DMS114 treated with DMSO at 0.1 percent for 48 hours (cell line): ENCODE measurements around the gene TMEM120A.
"Not testable (repeated sequence)": the region's sequence is repeated elsewhere in the genome, so short reads cannot be mapped to it uniquely, and the experiment has no call there.

Experiments
- DNase-seq: peaks from one replicate; lab custom pipeline; 2025; ENCODE audit not compliant: unreplicated experiment; lab: John Stamatoyannopoulos, UW

The TMEM120A gene

DNA sequence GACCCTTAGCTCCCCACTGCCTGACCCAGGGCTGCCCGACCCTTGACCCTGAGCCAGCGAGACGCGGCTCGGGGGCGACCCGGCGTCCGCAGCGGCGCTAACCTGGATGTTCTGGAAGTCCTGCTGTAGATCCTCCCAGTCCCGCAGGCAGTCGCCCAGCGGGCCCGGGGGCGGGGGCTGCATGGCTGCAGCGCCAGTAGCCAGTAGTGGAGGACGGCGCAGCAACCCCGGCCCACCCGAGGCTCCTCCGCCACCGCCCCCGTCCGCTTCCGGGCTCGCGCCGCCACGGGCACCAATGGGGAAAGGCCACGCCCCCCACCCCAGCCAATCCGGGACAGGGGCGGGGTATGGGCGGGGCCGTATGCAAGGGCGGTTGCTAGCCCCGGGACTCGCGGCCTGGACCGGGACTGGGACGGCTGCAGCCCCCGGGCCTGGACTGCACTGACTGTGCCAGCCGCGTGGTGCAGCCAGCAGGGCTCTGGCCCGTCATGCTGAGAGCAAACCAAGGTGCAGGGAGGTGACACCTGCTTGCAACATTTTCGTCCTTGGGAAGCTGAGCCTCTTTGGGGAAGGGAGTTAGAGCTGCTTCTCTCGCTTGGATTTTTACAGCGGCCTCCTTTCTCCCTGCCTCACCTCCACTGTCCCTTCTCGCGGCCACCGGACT, at the start of gene TMEM120A:
TMEM120A (minus strand) TSS at position 208 of the 664 bp plus-strand sequence; CDS start at position 183, 25 bp downstream.
- DNase-seq: peak; percentile 81

DNA sequence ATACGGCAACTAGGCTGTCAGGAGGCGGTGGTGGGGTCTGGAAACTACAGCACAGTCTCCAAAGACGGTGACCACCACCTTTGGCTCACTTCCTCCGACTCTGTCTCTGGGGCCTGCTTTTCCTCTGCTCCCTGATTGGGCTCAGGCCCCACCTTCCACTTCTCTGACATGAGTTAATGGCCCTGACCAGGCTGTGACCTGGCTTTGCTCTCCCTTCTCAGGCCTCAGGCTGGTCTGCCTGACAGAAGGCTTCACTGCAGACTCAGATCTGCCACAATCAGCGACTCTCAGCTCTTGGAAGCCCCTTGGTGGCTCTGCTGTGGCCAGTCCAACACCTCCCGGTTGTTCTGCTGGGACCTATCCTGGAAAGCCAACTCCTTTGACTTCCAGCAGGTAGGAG, 45.7 kb upstream of the TMEM120A start:
- no peak for DNase-seq

DNA sequence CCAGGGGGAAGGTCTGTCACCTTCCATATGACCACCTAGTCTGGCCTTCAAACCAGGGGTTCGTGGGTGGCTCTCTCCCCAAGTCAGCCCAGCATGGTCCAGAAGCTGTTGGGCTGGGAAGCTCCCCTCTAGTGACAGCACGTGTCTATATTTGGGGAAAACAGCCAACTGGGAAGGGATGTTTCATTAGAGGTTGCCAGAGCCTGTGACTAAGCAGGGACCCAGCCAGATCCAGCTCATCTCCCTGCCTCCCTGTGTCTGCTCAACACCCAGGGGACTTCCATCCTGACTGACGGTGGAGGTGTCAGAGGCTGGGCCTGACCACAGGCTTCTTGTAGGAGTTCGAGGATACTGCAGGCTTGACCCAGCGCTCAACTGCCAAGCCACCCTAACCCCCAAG, 42.9 kb upstream of the TMEM120A start:
- DNase-seq: no peak

DNA sequence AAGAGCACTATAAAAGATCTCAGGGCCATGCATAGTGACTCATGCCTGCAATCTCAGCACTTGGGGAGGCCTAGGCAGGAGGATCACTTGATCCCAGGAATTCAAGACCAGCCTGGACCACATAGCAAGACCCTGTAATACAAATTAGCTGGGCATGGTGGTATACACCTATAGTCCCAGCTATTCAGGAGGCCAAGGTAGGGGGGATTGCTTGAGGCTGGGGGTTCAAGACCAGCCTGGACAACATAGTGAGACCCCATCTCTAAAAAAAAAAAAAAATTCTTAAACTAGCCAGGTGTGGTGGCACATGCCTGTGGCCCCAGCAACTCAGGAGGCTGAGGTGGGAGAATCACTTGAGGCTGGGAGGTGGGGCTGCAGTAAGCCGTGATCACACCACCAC, 37.6 kb upstream of the TMEM120A start:
- DNase-seq: no peak

DNA sequence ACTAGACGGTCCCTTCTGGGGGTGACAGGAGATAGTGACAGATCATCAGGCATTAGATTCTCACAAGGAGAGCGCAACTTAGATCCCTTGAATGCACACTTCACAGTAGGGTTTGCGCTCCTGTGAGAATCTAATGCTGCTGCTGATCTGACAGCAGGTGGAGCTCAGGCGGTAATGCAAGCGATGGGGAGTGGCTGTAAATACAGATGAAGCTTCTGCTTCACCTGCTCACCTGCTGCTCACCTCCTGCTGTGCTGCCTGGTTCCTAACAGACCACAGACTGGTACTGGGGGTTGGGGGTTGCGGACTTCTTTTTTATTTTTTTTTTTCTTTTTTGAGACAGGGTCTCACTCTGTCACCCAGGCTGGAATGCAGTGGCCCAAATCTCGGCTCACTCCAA, 35.3 kb upstream of the TMEM120A start:
- DNase-seq: not testable (repeated sequence)

DNA sequence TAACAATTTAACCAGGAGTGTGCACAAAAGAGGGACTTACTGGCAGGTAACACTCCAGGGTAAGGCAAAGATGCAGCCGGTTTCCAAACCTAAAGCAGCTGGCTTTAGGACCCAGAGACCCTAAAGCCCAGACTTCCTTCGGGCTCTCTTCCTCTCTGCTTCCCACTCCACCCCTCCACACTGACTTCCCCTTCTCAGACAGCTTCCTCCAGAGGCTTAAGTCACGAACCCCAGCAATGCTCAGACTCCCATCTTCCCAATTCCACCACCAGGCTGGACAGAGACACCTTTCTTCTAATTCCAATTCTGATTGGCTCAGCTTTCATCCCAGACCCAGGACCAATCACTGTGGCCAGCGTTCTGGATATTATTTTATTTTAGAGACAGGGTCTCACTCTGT, 28.6 kb upstream of the TMEM120A start:
- no peak for DNase-seq

DNA sequence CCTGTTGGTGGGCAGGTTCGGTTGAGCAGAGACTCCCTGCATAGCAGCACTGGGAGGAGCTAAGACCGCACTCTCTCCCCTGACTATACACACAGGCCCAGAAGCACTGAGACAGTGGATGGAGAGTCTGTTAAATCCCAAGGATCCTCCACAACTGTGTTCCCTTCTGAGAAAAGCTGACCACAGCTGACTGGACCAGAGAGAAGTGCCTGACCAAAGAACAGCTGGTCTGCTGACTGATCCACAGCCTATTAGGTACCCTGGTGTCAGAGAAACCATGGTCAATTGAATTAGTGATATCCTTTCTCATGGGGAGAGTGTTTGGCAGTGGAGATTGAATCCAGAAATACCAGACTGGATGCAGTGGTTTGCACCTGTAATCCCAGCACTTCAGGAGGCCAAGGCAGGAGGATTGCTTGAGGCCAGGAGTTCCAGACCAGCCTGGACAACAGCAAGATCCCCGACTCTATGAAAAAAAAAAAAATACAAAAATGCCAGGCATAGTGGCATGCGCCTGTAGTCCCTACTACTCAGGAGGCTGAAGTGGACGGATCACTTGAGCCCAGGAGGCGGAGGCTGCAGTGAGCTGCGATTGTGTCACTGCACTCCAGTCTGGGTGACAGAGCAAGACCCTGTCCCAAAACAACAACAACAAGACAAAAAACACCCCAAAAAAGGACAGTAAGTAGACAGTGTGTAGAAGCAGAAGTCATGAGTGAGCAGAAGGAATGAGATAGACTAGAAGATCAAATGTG, 27.8 kb upstream of the TMEM120A start:
- no peak for DNase-seq

DNA sequence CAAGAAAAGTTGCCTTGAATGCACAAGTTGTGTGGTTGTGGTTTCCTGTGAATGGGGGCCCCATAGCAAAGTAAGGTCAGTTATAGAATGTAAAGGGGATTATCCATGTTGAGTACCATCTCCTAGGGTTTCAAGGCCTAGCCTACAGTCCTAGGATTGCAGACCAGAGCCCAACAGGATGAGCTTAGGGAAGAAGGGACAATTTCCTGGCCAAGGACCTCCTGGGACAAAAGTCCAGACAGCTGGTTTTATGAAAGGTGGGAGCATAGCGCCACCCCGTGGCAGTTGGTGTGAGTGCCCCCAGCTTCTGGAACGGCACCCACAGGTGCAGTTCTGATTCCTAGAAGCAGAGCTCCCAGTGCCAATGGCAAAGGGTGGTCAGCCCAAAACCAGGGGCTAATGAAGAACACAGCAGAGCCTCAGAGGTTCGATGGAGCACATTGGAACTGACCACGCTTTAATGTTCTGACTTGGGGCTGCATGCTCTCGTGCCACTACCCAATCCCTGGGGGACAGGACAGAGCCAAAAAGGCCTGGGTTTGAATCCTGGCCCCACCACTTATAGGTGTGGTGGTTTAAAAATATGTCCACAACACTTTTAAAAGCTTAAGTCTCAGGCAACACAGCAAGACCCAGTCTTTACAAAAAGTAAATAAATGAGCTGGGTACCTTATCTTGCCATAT, 25.8 kb upstream of the TMEM120A start:
- DNase-seq: peak; percentile 17

DNA sequence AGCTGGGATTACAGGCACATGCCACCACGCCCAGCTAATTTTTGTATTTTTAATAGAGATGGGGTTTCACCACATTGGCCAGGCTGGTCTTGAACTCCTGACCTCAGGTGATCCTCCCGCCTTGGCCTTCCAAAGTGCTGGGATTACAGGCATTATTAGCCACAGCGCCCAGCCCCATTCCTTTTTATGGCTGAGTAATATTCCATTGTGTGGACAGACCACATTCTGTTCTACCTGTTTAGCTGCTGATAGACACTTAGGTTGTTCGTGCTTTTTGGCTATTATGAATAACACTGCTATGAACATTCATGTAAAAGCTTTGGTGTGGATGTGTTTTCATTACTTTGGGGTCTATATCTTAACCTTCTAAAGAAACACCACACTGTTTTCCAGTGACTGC, 24.1 kb upstream of the TMEM120A start:
- not testable (repeated sequence) for DNase-seq

DNA sequence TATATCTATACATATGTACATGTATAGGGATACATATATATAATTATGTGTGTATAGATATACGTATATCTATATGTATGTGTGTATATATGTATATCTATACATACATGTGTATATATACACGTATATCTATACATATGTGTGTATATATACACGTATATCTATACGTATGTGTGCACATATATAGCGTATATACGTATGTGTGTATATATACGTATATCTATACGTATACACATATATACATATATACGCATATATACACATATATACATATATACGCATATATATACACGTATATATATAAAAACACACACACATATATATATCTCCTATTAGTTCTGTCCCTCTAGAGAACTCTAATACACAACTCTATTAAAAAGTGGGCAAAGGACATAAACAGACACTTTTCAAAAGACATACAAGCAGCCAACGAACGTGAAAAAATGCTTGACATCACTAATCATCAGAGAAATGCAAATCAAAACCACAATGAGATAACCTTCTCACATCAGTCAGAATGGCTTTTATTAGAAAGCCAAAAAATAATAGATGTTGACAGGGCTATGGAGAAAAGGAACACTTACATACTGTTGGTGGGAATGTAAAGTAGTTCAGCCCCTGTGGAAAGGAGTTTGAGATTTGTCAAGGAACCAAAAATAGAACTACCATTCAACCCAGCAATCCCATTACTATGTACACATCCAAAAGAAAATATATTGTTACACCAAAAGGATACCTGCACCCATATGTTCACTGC, 22.0 kb upstream of the TMEM120A start:
- no peak for DNase-seq

DNA sequence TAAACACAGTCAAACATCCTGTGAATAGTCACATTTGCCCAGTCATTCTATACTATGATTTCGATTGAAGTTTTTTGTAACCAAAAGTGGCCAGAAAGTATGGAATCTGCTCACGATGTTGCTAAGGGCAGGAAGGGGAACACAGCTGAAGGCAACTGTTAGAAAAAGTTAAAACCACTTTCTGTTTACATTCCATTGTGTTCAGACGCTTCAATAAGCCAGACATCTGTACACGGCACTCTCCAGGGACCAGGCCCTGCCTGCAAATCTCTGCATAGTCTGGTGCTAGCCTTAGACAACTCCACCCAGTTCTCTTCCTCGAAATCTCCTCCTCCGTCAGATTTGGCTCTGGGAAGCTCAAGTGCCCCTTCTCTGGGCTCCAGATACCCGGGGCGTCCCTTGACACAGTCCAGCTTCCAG, 17.1 kb upstream of the TMEM120A start:
- no peak for DNase-seq

DNA sequence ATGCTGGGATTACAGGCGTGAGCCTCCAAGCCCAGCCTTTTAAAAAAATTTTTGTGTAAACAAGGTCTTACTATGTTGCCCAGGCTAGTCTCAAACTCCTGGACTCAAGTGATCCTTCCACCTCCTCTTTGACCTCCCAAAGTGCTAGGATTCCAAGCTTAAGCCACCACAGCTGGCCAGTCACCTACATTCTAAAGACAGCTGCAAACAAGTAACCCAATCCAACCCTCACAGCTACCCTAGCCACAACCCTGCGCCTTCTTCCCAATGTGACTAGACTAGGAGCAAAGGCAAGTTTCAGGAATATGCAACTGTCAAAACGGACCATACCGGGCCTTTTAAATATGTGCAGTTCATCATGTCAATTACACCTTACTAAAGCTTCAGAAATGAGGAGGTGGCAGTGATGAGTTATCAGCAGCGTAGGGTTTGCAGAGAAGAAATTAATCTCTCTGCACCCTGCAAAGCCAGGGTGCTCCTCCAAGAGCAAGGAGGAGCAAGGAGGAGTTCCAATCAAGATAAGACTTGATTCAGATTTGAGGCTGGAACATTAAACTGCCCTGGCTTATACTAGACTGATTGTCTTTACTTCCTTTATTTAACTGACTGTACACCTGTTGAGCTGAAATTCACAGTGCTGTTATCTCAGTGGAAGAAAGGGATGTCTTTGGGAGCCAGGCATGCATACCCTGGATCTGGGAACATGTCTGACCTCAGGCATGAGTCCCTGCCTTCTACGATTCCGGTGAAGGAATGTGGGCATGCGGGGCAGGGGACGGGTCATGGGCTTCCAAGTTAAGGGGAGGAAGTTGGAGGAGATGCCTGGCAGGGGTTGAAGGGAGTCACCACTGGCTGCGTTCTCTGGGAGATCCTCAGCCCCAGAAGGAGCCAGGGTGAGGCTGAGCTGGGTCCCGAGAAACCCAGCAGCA, 15.5 kb upstream of the TMEM120A start:
- no peak for DNase-seq

DNA sequence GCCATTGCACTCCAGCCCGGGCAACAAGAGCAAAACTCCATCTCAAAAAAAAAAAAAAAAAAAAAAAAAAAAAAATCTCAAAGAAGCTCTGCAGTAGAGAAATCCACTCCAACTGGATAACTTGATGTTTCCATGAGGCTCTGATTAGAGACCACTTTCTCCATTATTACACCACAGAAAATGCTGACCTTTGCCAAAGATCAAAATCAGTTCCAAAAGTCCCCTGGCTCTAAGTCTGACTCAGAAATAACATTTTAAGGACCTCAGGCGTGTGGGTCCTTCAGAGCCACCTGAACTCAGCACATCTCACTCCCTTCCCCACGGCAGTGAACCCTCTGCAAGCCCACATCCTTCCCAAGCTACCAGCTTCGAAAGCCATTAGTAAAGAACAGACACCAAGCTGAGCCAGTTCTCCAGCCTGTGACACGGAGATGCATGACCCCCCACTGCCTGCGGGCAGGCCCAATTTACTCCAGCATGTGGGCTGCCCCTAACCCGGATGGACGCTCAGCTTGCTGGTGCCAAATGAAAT, 13.8 kb upstream of the TMEM120A start:
- DNase-seq: no peak

DNA sequence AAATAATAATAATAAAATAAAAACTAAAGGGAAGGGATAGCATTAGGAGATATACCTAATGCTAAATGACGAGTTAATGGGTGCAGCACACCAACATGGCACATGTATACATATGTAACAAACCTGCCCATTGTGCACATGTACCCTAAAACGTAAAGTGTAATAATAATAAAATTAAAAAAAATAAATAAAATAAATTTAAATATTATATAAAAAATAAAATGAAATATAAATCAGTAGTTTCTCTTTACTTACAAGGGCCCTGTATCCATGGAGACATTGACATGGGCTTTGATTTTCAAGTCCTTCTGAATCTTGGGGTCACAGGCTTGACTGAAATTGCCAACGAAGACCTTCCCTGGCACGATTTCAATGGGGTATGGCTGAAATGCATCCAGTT, 10.6 kb upstream of the TMEM120A start:
- DNase-seq: not testable (repeated sequence)

DNA sequence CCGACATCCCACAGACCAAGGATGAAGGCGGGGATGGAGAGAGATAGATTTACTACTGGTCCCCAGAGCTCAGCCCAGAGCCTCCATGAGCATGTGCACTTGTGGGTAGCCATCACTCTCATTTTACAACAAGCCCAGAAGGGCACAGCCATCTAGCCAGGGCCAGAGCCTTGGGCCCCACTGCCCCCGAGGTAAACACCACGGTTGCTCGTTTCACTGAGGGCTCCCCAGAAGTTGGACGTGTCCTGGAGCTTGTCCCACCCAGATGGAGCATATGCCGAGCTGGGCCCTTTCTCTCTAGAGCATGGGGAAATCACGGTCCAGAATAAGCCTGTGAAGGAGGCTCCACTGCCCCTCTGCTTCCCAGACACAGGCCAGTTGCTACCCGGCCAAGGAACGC, 9.0 kb upstream of the TMEM120A start:
- DNase-seq: no peak

DNA sequence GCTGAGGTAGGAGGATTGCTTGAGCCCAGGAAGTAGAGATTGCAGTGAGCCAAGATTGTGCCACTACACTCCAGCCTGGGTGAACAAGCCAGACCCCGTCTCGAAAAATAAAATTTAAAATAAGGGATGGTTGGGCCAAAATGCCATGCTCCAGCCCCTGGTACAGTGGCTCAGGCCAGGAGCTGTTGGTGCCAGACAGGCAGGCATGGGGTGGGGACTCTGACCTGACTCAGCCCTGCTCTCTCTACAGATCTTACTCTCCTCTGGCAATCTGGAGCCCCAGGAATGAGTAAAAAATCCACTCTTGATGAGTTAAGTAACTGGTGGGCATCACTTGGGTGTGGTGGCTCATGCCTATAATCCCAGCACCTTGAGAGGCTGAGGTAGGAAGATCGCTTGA, 8.4 kb upstream of the TMEM120A start:
- DNase-seq: no peak

DNA sequence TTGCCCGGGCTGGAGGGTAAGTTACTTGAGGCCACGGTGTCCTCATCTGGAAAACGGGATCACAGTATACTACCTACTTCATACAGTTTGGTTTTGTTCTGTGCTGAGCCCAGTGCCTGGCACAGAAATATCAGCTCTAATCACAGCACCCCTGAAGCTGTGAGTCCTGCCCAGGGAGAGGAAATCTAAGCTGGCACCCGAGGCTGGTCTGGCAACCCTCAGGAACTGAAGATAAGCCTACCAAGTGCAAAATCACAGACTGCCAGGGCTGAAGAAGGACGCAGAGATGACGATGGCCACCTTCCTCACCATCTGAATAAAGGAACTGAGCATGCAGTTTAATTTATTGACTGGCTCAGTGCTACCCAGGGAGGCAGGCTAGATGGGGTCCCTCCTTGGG, 7.7 kb upstream of the TMEM120A start:
- no peak for DNase-seq

DNA sequence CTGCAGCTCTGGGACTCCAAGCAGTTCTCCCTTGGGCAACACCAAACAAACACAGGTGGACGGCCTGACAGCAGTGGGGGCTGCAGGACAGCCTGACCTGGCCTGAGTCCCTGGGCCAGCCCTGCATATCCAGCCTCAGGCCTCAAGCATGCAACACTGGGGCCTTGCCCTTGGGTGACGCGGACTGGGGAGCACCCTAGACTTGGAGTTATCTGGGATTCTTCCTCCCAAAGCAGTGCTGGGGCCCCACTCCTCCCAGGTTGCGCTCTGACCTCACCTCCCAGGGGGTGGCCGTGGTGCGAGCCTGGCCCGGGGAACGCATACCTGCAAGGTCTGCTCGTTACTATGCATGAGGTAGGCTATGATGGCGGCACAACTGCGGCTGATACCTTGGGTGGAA, 6.2 kb upstream of the TMEM120A start:
- no peak for DNase-seq

DNA sequence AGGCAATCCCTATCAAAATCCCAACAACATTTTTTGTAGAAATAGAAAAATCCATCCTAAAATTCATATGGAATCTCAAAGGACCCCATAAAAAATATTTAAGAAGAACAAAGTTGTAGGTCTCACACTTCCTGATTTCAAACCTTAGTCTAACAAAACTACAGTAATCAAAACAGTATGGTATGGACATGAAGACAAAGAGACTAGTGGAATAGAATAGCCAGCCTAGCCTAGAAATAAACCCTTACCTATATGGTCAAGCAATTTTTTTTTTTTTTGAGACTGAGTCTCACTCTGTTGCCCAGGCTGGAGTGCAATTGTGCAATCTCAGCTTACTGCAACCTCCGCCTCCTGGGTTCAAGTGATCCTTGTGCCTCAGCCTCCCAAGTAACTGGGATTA, 3.6 kb upstream of the TMEM120A start:
- DNase-seq: no peak

DNA sequence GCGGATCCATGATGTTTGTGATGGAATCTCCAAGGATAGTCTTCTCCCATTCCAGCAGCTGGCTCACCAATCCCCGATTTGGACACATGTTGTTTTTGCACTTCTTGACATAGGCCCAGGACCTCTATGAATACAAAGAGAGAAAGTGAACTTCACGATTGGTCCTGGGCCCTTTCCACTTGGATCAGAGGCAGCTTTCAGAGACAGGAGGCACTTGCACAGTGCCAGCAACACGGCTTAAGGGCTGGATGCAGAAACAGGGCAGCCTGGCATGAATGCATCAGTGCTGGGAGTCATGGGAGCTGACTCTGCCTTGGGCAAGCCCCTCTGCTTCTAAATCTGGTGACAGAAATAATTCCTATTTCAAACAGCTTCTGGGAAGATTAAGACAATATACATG, 2.1 kb upstream of the TMEM120A start:
- no peak for DNase-seq
